Hepatic stellate cell (primary cell): Measurements from ENCODE around the gene OSBPL3.

Experiments used
- DNase-seq: peaks from one replicate; pipeline ENCODE4 v3.0.0; 2011; ENCODE audit warnings: low spot score

OSBPL3 gene

GRCh38 chr7:24896031-24896501 is 83.9 kb downstream of the OSBPL3 start:
- no peak for DNase-seq

- no peak for DNase-seq
Observed at GRCh38 chr7:24894429-24895221, 85.4 kb downstream of the OSBPL3 start.

DNA sequence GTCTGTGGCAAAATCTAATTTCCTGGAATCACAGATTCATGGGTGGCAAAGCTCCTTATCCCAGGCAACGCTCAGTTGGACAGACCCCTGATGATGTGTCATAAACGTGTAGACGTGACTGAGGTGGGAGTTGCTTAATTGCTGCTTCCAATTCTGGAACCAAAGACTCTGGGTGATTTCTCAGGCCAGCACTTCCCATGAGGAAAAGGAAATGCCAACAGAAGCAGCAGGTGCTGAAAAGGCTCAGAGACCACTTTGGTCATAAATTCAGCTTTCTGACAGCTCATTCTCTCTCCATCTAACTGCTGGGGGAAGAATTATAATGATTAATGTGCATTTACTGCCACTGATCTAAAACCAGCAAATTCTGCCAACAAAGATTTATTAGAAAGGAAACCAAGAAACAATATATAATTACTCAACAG is 88.7 kb downstream of the OSBPL3 start:
- no peak for DNase-seq

DNA sequence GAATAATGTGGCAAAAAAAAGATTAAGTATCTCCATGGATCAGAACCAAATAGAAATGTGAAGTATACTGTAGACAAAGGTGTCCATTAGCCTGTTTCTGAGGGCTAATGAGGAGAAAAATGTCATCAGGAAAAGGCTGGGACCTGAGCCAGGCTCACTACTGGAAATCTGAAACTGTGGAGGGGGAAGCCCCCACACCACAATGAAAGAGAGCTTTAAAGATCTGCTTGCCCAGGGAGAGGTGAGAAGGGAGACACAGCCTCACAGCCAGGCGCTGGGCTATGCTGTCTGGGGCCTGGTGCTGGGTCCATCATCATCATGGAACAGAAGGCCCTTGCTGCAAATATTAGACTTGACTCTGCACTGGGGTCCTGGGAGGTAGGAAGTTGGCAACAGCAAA is 90.4 kb downstream of the OSBPL3 start:
- DNase-seq: no peak

DNA sequence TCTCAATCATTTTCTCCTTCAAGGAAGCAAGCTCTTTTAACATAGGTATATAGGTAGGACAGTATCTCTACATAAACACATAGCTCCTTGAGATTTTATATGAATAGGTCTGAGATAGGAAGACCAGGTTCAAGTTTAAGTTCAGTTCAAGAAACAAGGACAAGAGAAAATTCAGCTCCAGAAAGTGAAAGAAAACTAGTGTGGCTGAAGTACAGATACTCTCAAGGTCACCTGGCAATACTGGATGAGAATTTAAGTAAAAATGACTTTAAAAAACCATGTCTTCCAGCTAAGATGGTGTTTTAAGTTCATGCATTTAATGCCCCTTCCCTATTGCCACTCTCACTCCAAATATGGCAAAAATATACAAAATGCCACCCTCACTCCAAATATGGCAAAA is 91.3 kb downstream of the OSBPL3 start:
- no peak for DNase-seq

- no peak for DNase-seq
Observed at GRCh38 chr7:24885716-24886115, 94.3 kb downstream of the OSBPL3 start.

GRCh38 chr7:24885305-24885704 is 94.7 kb downstream of the OSBPL3 start:
- DNase-seq: no peak

GRCh38 chr7:24884401-24884800 is 95.6 kb downstream of the OSBPL3 start:
- no peak for DNase-seq

DNA sequence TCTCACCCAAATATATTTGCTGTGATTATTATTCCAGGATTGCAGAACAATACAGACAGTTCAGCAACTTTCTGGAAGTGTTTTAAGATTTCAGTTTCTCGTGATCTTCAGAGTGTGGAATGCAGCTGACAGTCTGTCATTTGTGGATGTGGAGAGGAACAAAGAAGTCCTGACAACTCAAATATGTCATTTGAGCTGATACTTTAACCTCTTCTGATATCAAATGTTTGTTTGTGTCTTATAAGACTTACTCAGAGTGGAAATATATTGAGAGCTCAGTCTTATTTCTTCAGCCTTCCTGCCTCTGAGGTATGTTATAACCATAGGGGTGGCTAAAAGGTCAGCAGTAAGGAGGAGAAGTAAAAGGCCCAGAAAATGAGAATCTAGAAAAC is 96.4 kb downstream of the OSBPL3 start:
- no peak for DNase-seq

DNA sequence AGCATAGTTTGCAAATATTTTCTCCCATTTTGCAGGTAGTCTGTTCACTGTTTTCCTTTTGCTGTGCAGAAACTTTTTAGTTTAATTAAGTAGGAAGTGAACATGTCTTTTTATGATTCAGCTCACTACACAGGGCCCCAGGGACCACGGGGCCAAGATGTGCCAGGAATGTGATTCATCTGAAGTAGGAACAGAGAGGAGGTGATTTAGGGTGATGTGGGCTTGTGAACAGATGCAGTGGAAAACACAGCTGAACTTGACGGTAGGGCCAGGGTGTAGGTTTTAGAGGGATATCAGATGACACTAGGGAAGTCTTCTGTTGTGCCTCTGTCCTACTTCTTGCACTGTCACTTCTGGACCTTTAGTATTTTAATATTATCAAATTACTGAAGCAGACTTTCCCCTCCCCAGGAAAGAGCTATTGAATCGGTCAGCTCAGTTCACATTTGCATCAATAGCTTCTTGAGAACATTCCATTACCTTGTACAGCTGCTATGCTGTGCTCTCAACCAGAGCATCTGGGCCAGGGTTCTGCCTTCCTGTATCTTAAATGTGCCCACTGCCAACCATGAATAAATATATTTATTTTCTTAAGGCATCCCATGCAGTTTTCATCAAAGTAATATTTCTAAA is 96.9 kb downstream of the OSBPL3 start:
- peak; percentile 19 for DNase-seq

GRCh38 chr7:24881623-24882022 is 98.4 kb downstream of the OSBPL3 start:
- DNase-seq: no peak

DNA sequence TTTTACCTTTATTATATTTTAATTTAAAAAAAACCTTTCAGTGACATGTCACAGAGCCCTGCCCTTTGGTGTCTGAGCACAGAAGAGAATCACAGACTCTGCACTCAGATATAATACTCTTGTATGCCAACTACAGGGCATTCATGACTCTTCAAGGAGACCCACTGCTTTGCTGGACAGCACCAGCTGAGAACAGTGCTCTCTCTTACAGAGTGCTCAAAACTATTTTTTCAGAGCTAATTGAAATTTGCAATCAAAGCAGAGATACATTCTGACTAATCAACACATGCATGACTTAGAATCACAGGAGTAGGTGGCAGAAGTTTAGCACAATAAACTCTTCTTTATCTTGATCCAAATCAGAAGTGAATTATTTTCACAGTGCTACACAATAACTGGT is 99.1 kb downstream of the OSBPL3 start:
- no peak for DNase-seq

DNA sequence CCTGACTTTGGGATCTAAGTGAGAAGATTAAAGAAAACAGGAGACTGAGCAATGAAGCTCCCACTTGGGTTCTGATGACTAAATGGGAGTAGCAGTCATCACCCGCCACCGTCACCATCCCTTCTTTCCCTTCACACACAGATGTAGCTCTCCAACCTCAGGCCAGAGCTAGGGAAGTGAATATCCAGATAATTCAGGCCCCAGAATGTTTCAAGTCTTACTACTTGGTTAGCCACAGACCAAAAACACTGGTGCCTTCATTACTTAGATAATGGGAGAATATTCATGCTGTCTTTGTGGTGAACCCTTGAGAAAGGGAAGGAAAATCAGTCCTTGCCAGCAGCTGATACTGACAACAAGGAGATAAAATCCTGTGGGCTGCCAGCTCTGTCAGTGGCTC is 100.7 kb downstream of the OSBPL3 start:
- DNase-seq: no peak

DNA sequence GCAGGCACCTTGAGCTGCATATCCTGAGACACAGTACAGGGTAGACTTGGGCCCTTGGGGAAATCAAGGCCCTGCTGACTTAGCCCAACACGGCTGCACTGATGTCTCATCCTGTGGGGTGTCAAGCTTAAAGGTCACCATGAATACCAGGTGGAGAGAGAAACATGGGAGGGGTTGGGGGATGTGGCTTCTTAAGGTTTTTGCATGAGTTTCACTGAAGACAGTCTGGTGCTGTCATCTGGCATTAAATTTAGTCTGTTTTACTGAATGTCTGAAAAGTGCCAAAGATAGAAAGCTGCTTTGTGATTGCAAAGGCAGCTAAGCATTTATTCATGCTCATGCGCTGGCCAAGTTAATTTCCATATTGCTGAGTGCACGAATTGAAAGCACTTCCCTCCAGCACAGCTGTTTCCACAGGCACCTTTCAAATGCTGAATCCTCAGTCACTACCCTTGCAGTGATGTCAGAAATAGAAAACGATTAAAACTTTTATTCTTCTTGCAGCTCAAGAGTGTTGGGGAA is 102.1 kb downstream of the OSBPL3 start:
- DNase-seq: no peak

- no peak for DNase-seq
Observed at GRCh38 chr7:24874791-24875190, 105.2 kb downstream of the OSBPL3 start.

- DNase-seq: no peak
Observed at GRCh38 chr7:24873944-24874343, 106.0 kb downstream of the OSBPL3 start.

- DNase-seq: no peak
Observed at GRCh38 chr7:24871770-24872169, 108.2 kb downstream of the OSBPL3 start.

- DNase-seq: no peak
Observed at GRCh38 chr7:24870766-24871165, 109.2 kb downstream of the OSBPL3 start.

GRCh38 chr7:24869572-24869971 is 110.4 kb downstream of the OSBPL3 start:
- DNase-seq: peak; percentile 20

DNA sequence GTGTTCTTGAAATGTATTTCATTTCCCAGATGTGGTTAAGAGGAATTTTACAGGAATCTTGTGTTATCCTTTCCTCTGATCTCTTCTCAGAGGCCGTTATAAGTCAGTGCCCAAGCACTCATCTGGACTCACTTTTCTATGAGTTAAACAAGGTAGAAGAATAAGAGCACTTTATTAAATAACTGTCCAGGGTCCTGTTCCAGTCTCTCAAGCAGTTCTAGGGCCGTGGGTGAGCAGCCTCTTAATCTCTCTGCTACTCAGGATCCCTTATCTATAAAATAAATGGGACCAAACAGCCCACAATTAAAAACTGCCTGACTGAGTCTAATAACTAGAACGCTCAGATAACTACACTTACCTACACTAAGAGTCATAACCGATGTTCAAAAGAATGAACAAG is 111.2 kb downstream of the OSBPL3 start:
- no peak for DNase-seq

DNA sequence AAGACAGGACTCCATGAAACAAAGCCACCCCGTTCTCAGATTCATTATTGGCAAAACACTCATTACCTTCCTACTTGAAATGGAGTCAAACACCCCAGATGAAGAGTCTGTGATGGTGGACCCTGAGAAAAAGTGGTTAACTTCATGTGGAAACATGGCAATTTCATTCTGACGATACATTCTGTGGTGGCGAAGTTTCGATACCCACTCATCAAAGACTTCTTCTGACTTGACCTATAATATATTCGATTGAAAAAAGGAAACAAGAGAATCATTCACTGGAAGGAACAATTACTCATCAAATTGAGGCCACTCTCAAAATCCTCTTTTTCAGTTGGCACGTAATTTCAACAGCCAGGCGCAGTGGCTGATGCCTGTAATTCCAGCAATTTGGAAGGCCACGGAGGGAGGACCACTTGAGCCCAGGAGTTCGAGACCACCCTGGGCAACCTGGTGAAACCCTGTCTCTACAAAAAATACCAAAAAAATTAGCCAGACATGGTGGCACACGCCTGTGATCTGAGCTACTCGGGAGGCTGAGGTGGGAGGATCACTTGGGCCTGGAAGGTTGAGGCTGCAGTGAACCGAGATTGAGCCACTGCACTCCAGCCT is 113.9 kb downstream of the OSBPL3 start:
- DNase-seq: no peak

DNA sequence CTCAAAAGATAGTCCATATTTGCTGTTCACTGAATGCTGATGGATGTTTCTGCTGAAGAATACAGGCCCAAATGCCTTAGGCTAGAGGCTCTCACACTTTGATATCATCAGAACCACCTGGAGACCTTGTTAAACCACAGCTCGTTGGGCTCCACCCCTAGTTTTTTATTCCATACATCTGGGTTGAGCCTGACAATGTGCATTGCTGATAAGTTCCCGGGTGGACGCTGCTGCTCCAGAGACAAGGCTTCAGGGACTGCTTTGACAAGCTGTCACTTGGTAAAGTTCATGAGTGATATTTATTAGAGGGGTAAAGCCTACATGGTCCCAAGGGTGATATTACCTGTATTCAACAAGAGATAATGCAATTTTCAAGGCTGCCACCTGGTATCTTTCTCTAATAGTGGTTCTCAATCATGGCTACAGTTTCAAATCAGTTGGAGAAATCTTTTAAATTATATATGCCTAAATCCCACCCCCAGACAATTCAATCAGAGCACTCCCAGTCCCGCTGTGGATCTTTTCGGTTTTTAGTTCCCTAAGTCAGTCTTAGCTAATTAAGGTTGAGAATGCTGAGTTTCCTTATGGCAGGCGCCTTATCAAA is 115.7 kb downstream of the OSBPL3 start:
- no peak for DNase-seq

DNA sequence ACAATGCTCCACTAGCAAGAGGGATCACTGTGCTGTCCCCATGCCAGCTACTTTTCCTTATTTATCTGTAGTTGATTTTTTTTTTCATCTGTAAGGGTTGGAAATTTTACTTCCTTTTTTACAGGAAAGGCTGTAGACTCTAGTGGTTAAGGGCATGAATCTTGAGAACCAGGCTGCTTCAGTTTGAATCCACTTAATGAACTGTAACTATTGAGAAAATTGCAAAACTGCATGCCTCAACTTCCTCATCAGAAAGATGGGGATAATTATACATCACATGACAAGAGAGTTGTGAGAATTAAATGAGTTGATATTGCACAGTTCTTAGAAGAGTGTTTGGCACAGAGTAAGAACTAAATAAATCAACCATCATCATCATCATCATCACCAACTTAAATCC is 116.4 kb downstream of the OSBPL3 start:
- no peak for DNase-seq
